T1000 (cell line): Measurements from ENCODE around the gene TRAF5.
A peak's percentile ranks its signal among the peaks of the same experiment; 100 is the strongest.
"Not testable (repeated sequence)": the region's sequence is repeated elsewhere in the genome, so short reads cannot be mapped to it uniquely, and the experiment has no call there.

ENCODE experiments used
- DNase-seq: peaks from one replicate; lab custom pipeline; 2025; ENCODE audit warnings: mixed read lengths; lab: John Stamatoyannopoulos, UW

Gene TRAF5

GRCh38 chr1:211378844-211379243 is 52.2 kb downstream of the TRAF5 start:
- DNase-seq: no peak

- DNase-seq: no peak
Observed at GRCh38 chr1:211379446-211379845, 52.8 kb downstream of the TRAF5 start.

- DNase-seq: no peak
Observed at GRCh38 chr1:211381481-211382181, 55.0 kb downstream of the TRAF5 start.

- DNase-seq: no peak
Observed at GRCh38 chr1:211382182-211382713, 55.6 kb downstream of the TRAF5 start.

- peak; percentile 69 for DNase-seq
Observed at GRCh38 chr1:211382714-211383480, 56.3 kb downstream of the TRAF5 start.

- no peak for DNase-seq
Observed at GRCh38 chr1:211384524-211384923, 57.9 kb downstream of the TRAF5 start.

GRCh38 chr1:211386921-211387320 is 60.3 kb downstream of the TRAF5 start:
- DNase-seq: no peak

- not testable (repeated sequence) for DNase-seq
Observed at GRCh38 chr1:211390829-211391228, 64.2 kb downstream of the TRAF5 start.

- DNase-seq: no peak
Observed at GRCh38 chr1:211393203-211393602, 66.6 kb downstream of the TRAF5 start.

- not testable (repeated sequence) for DNase-seq
Observed at GRCh38 chr1:211398266-211398930, 71.8 kb downstream of the TRAF5 start.

GRCh38 chr1:211399851-211400393 is 73.3 kb downstream of the TRAF5 start:
- not testable (repeated sequence) for DNase-seq

GRCh38 chr1:211401751-211402150 is 75.1 kb downstream of the TRAF5 start:
- not testable (repeated sequence) for DNase-seq

GRCh38 chr1:211406086-211406485 is 79.5 kb downstream of the TRAF5 start:
- DNase-seq: not testable (repeated sequence)

- DNase-seq: not testable (repeated sequence)
Observed at GRCh38 chr1:211407749-211408148, 81.1 kb downstream of the TRAF5 start.

GRCh38 chr1:211411639-211412038 is 85.0 kb downstream of the TRAF5 start:
- DNase-seq: no peak

- DNase-seq: no peak
Observed at GRCh38 chr1:211415700-211416099, 89.1 kb downstream of the TRAF5 start.

GRCh38 chr1:211416246-211416627 is 89.6 kb downstream of the TRAF5 start:
- peak; percentile 28 for DNase-seq

GRCh38 chr1:211416628-211417323 is 90.1 kb downstream of the TRAF5 start:
- DNase-seq: peak; percentile 56

- no peak for DNase-seq
Observed at GRCh38 chr1:211420389-211420788, 93.8 kb downstream of the TRAF5 start.

- DNase-seq: no peak
Observed at GRCh38 chr1:211420845-211421454, 94.3 kb downstream of the TRAF5 start.

- DNase-seq: no peak
Observed at GRCh38 chr1:211424018-211424417, 97.4 kb downstream of the TRAF5 start.
